H9 (cell line): ENCODE results near the gene ATP5IF1. TPM values are rescaled to one million over a fixed set of nuclear protein-coding genes. Genes with fewer than 3 reads are reported as not detected.

Experiments used
- DNase-seq: peaks from one replicate; pipeline ENCODE4 v3.0.0-alpha.2; 2017
- H2AFZ ChIP-seq: one replicate; pipeline ENCODE4 v1.6.1; 2013; ENCODE audit warnings: mild to moderate bottlenecking, low read length, control low read depth, moderate library complexity
- H2AK5ac ChIP-seq: 2 replicates; pipeline ENCODE4 v1.6.1; 2013; ENCODE audit warnings: low read length, control low read depth, mixed read lengths; ENCODE audit not compliant: insufficient read length
- H2BK120ac ChIP-seq: one replicate; pipeline ENCODE4 v1.6.1; 2013; ENCODE audit warnings: low read depth, mild to moderate bottlenecking, low read length, control low read depth, inconsistent platforms; ENCODE audit not compliant: poor library complexity, severe bottlenecking
- H2BK12ac ChIP-seq: 2 replicates; pipeline ENCODE4 v1.6.1; 2013; ENCODE audit warnings: low read length, control low read depth, mixed read lengths, low read depth; ENCODE audit not compliant: insufficient read length
- H2BK15ac ChIP-seq: 2 replicates; pipeline ENCODE4 v1.6.1; 2013; ENCODE audit warnings: low read depth, low read length, control low read depth
- H2BK20ac ChIP-seq: one replicate; pipeline ENCODE4 v1.6.1; 2013; ENCODE audit warnings: low read depth, mild to moderate bottlenecking, low read length, control low read depth, inconsistent platforms; ENCODE audit not compliant: poor library complexity, severe bottlenecking
- H2BK5ac ChIP-seq: 2 replicates; pipeline ENCODE4 v1.6.1; 2013; ENCODE audit warnings: low read length, control low read depth, mixed read lengths; ENCODE audit not compliant: insufficient read length
- H3K14ac ChIP-seq: 2 replicates; pipeline ENCODE4 v1.6.1; 2013; ENCODE audit warnings: low read length, control low read depth; ENCODE audit not compliant: insufficient read depth
- H3K18ac ChIP-seq: 2 replicates; pipeline ENCODE4 v1.6.1; 2013; ENCODE audit warnings: low read depth, mild to moderate bottlenecking, mixed read lengths, low read length, control low read depth; ENCODE audit not compliant: insufficient read length
- H3K23ac ChIP-seq: 2 replicates; pipeline ENCODE4 v1.6.1; 2013; ENCODE audit warnings: low read length, control low read depth, mixed read lengths, low read depth; ENCODE audit not compliant: insufficient read length
- H3K23me2 ChIP-seq: 2 replicates; pipeline ENCODE4 v1.6.1; 2013; ENCODE audit warnings: low read depth, mild to moderate bottlenecking, mixed read lengths, low read length, control low read depth; ENCODE audit not compliant: insufficient read length, poor library complexity, severe bottlenecking
- H3K27ac ChIP-seq: 2 replicates; pipeline ENCODE4 v1.5.1; 2013; ENCODE audit warnings: low read length, control low read depth, mixed read lengths, low read depth; ENCODE audit not compliant: insufficient read length
- H3K27me3 ChIP-seq: 2 replicates; pipeline ENCODE4 v1.6.1; 2013; ENCODE audit warnings: low read length, control low read depth, inconsistent platforms; ENCODE audit not compliant: insufficient read depth
- H3K4ac ChIP-seq: 2 replicates; pipeline ENCODE4 v1.6.1; 2013; ENCODE audit warnings: low read depth, mild to moderate bottlenecking, control low read depth, inconsistent platforms, low read length, moderate library complexity
- H3K4me1 ChIP-seq: 2 replicates; pipeline ENCODE4 v1.6.1; 2013; ENCODE audit warnings: low read length, control low read depth, inconsistent platforms; ENCODE audit not compliant: insufficient read depth
- H3K4me2 ChIP-seq: 2 replicates; pipeline ENCODE4 v1.6.1; 2013; ENCODE audit warnings: low read length, control low read depth, mixed read lengths; ENCODE audit not compliant: insufficient read length, insufficient read depth
- H3K56ac ChIP-seq: 2 replicates; pipeline ENCODE4 v1.6.1; 2013; ENCODE audit warnings: low read depth, mild to moderate bottlenecking, mixed read lengths, low read length, control low read depth; ENCODE audit not compliant: insufficient read length
- H3K79me1 ChIP-seq: 2 replicates; pipeline ENCODE4 v1.6.1; 2013; ENCODE audit warnings: low read depth, mild to moderate bottlenecking, moderate library complexity, low read length, control low read depth, inconsistent platforms; ENCODE audit not compliant: insufficient read depth, poor library complexity, severe bottlenecking
- H3K79me2 ChIP-seq: 2 replicates; pipeline ENCODE4 v1.6.1; 2013; ENCODE audit warnings: low read length, control low read depth, inconsistent platforms; ENCODE audit not compliant: insufficient read depth
- H3K9ac ChIP-seq: 2 replicates; pipeline ENCODE4 v1.6.1; 2013; ENCODE audit warnings: low read length, control low read depth, mixed read lengths; ENCODE audit not compliant: insufficient read length; ENCODE audit errors: extremely low read depth
- H3K9me3 ChIP-seq: one replicate; pipeline ENCODE4 v1.6.1; 2013; ENCODE audit warnings: low read depth, low read length, inconsistent platforms; ENCODE audit not compliant: control insufficient read depth
- H3T11ph ChIP-seq: one replicate; pipeline ENCODE4 v1.6.1; 2013; ENCODE audit warnings: mild to moderate bottlenecking, low read length, control low read depth, inconsistent platforms
- H4K20me1 ChIP-seq: one replicate; pipeline ENCODE4 v1.6.1; 2013; ENCODE audit not compliant: control insufficient read depth, insufficient read length, insufficient read depth
- H4K5ac ChIP-seq: 2 replicates; pipeline ENCODE4 v1.6.1; 2013; ENCODE audit warnings: low read depth, mild to moderate bottlenecking, mixed read lengths, low read length, control low read depth; ENCODE audit not compliant: insufficient read length
- H4K8ac ChIP-seq: replicated peaks from 2 replicates; pipeline ENCODE4 v1.6.1; 2013; ENCODE audit warnings: low read length, control low read depth, mixed read lengths, low read depth; ENCODE audit not compliant: insufficient read length
- H4K91ac ChIP-seq: 2 replicates; pipeline ENCODE4 v1.6.1; 2013; ENCODE audit warnings: low read depth, mild to moderate bottlenecking, moderate library complexity, mixed read lengths, low read length, control low read depth; ENCODE audit not compliant: insufficient read length
- H3K27ac Mint-ChIP-seq, 3 experiments: 2 replicates in 2 of 3; 3 replicates in 1 of 3; pipeline ENCODE4 v1.8.0; 2020 to 2021; ENCODE audit warnings: mixed read lengths in 3 of 3, mild to moderate bottlenecking in 1 of 3, moderate library complexity in 1 of 3
- H3K27me3 Mint-ChIP-seq: 2 replicates; pipeline ENCODE4 v1.8.0; 2021; ENCODE audit warnings: low read depth, mild to moderate bottlenecking, moderate library complexity, mixed read lengths
- H3K36me3 Mint-ChIP-seq, 3 experiments: 2 replicates in 2 of 3; 3 replicates in 1 of 3; pipeline ENCODE4 v1.8.0; 2020 to 2021; ENCODE audit warnings: low read depth in 3 of 3, mixed read lengths in 3 of 3; ENCODE audit not compliant: insufficient read depth in 1 of 3
- H3K4me1 Mint-ChIP-seq, 2 experiments: 2 replicates each; pipeline ENCODE4 v1.8.0; 2020; ENCODE audit warnings: mixed read lengths in 2 of 2
- H3K4me3 Mint-ChIP-seq, 2 experiments: 2 replicates in 1 of 2; 3 replicates in 1 of 2; pipeline ENCODE4 v1.8.0; 2020 to 2021; ENCODE audit warnings: mild to moderate bottlenecking in 2 of 2, mixed read lengths in 2 of 2, moderate library complexity in 1 of 2
- H3K9me3 Mint-ChIP-seq, 2 experiments: 2 replicates in 1 of 2; 3 replicates in 1 of 2; pipeline ENCODE4 v1.8.0; 2020; ENCODE audit warnings: mild to moderate bottlenecking in 2 of 2, mixed read lengths in 2 of 2, moderate library complexity in 1 of 2
- CTCF ChIP-seq: fragments of 200-600 bp; sonication (generic); conservative IDR thresholded peaks from 3 replicates; pipeline ENCODE4 v1.8.0; 2021; ENCODE audit warnings: antibody characterized with exemption, mild to moderate bottlenecking
- WGBS: extraction: QIAGEN DNeasy Blood & Tissue Kit; methylation state at CpG from one replicate; pipeline ENCODE4 v1.1.7; 2013; ENCODE audit warnings: missing lambda C conversion rate, low lambda C conversion rate, mixed read lengths; ENCODE audit not compliant: insufficient read length; ENCODE audit errors: extremely low coverage; 5-methylcytosine and 5-hydroxymethylcytosine counted together
- total RNA-seq: library from RNA; stranded (reverse); gene quantifications from 2 replicates; pipeline ENCODE4 v1.2.1, GENCODE V29; 2021

Gene ATP5IF1
- total RNA-seq, 1 experiment from 2014 or later = 257 TPM

GRCh38 chr1:28194326-28195035, 41.4 kb upstream of the ATP5IF1 start:
- no peak overlapping the region for H3K27ac Mint-ChIP-seq
- H4K8ac ChIP-seq = no peak overlapping the region
- H3K14ac ChIP-seq = no peak overlapping the region
- no peak for DNase-seq
- H3K79me2 ChIP-seq = no peaks in the 10 kb centered on the region
- no peak for TF ChIP-seq CTCF
- H2BK20ac ChIP-seq = no peak overlapping the region
- H2BK120ac ChIP-seq = no peak overlapping the region
- no peak overlapping the region for H3K56ac ChIP-seq
- H3K4me2 ChIP-seq = no peak overlapping the region
- no CpG with 5 or more reads among the region's 8 CpGs for WGBS
- H2AK5ac ChIP-seq = no peak overlapping the region
- H3K9me3 Mint-ChIP-seq = no peaks in the 10 kb centered on the region
- no peak overlapping the region for H3K4me3 Mint-ChIP-seq
- H3K18ac ChIP-seq = no peak overlapping the region
- no peak overlapping the region for H4K91ac ChIP-seq
- H2BK5ac ChIP-seq = no peak overlapping the region
- H3K23ac ChIP-seq = no peak overlapping the region
- peaks cover 7% of the 10 kb centered on the region; the same call in 1 of the 2 replicates for H3K4me1 ChIP-seq
- H4K5ac ChIP-seq = no peak overlapping the region
- no peak overlapping the region for H3K9ac ChIP-seq
- no peak overlapping the region for H3T11ph ChIP-seq
- no peaks in the 10 kb centered on the region for H3K23me2 ChIP-seq
- H4K20me1 ChIP-seq = no peaks in the 10 kb centered on the region
- H2AFZ ChIP-seq = no peak overlapping the region
- H3K27me3 Mint-ChIP-seq = peaks cover 1% of the 10 kb centered on the region; the same call in 1 of the 2 replicates
- peaks cover 39 to 41% of the 10 kb centered on the region in 2 experiments for H3K4me1 Mint-ChIP-seq
- no peaks in the 10 kb centered on the region for H3K27me3 ChIP-seq
- H3K79me1 ChIP-seq = no peaks in the 10 kb centered on the region
- H3K9me3 ChIP-seq = no peaks in the 10 kb centered on the region
- H2BK12ac ChIP-seq = no peak overlapping the region
- no peak overlapping the region for H3K27ac ChIP-seq
- H3K4ac ChIP-seq = no peak overlapping the region
- H3K36me3 Mint-ChIP-seq = peaks cover 4 to 13% (median 9%) of the 10 kb centered on the region in 3 experiments; a peak in 6 of 7 replicates
- no peak overlapping the region for H2BK15ac ChIP-seq
